Pancreas (tissue), 10 donors: ENCODE measurements around the gene CD44. TPM values are rescaled to one million over a fixed set of nuclear protein-coding genes. Genes with fewer than 3 reads are reported as not detected.
A peak's percentile ranks its signal among the peaks of the same experiment; 100 is the strongest.

Source experiments
- ATAC-seq, 4 donors: fragments of 200-7000 bp; cut with Tn5 transposase; one replicate each; pipeline versions ENCODE4 v1.8.0 to v1.9.1; 2020; ENCODE audit warnings: mild to moderate bottlenecking in 4 of 4, moderate library complexity in 4 of 4
- DNase-seq, 6 donors: peaks; one replicate each; pipeline ENCODE4 v3.0.0-alpha.2; 2020
- FAIRE-seq: peaks from 2 replicates; lab custom pipeline; 2012; peaks lifted over from hg19 to GRCh38; lab: Jason Lieb, UNC
- H3K27ac ChIP-seq, 4 donors: fragments of 200-600 bp; sonication (generic); 1 replicate in 3 of 4; 2 replicates in 1 of 4; pipeline versions ENCODE4 v1.5.0 to v1.8.0; 2020
- H3K27me3 ChIP-seq, 4 donors: fragments of 200-600 bp; one replicate each; pipeline ENCODE4 v1.8.0; 2021
- H3K36me3 ChIP-seq, 3 donors: fragments of 200-600 bp; sonication (generic) in 1 of 3; one replicate each; pipeline versions ENCODE4 v1.5.0 to v1.8.0; 2020 to 2021
- H3K4me1 ChIP-seq, 3 donors: fragments of 200-600 bp; one replicate each; pipeline ENCODE4 v1.8.0; 2021
- H3K4me3 ChIP-seq, 4 donors: fragments of 200-600 bp; sonication (generic) in 2 of 4; one replicate each; pipeline versions ENCODE4 v1.5.0 to v1.8.0; 2020 to 2021
- H3K9me3 ChIP-seq, 4 donors: fragments of 200-600 bp; one replicate each; pipeline ENCODE4 v1.8.0; 2021
- WGBS, 2 donors: extraction: QIAGEN DNeasy Blood & Tissue Kit; methylation state at CpG; one replicate each; pipeline ENCODE4 v1.1.7; 2013; 5-methylcytosine and 5-hydroxymethylcytosine counted together
- intact Hi-C, 3 donors: fragments of 100-400 bp; cut with DNase I; formaldehyde crosslinking; loops; one replicate each; pipeline versions ENCODE4 v1.11.1 to v1.14.2; 2022
- polyA plus RNA-seq, 2 donors: library from polyadenylated mRNA; stranded (reverse); fragments of 200-250 nt; gene quantifications; one replicate each; pipeline ENCODE4 v1.2.3, GENCODE V29; 2013
- total RNA-seq, 6 donors: library from RNA; stranded (reverse); fragmentation: NEBNext Ultra II Directional in 4 of 6; extraction: Animal tissue kit (Norgen Biotek cat#: 25700) in 4 of 6; gene quantifications; one replicate each; pipeline versions ENCODE4 v1.2.1 to v1.2.4, GENCODE V29; 2021 to 2023
- TF ChIP-seq, protein P1 (sequence below), 4 donors: fragments of 200-600 bp; sonication (generic) in 3 of 4; IDR thresholded peaks; one replicate each; pipeline versions ENCODE4 v1.5.0 to v1.8.0; 2021; ENCODE audit warnings: antibody characterized with exemption in 4 of 4
- donor health status: healthy with polysubstance abuse.
- donor health status: DM: no; HTN: no; CAD: no; lungs with moderate emphysema.
- donor health status: DM: no; HTN: no; CAD: no.
- donor health status: control.
- donor health status: control.
- donor health status: Bipolar disorder and iron deficiency.
- donor health status: DM: yes; HTN: yes; CAD: no.
- donor health status: DM: no; HTN: no; CAD: no.
- donor health status: DM: no; HTN: no; CAD: no.
- donor health status: DM: yes; HTN: yes; CAD: no.

The CD44 gene
- total and polyA plus RNA-seq, 8 donors = 133 to 677 (median 375) TPM

GRCh38 chr11:35145271-35145670, 6.3 kb downstream of the CD44 start:
- ATAC-seq = peak in 1 of 4 donors; percentile 41
- H3K27ac ChIP-seq = no peak overlapping the region
- peaks cover 9 to 40% (median 17%) of the 10 kb centered on the region in 3 donors for H3K4me1 ChIP-seq
- peak in 3 of 6 donors; percentile 35 to 70 (median 45) for DNase-seq
- FAIRE-seq = no peak
- intact Hi-C loops = loop anchor here in 1 of 3 donors (10.0 kb wide), 1 partner anchor 140 kb away; no protein-coding TSS in a partner anchor
- WGBS, 2 donors = 71 to 81% methylated on average over 2 of the region's 2 CpGs
- no peaks in the 10 kb centered on the region for H3K27me3 ChIP-seq
- TF ChIP-seq, protein P1, sequence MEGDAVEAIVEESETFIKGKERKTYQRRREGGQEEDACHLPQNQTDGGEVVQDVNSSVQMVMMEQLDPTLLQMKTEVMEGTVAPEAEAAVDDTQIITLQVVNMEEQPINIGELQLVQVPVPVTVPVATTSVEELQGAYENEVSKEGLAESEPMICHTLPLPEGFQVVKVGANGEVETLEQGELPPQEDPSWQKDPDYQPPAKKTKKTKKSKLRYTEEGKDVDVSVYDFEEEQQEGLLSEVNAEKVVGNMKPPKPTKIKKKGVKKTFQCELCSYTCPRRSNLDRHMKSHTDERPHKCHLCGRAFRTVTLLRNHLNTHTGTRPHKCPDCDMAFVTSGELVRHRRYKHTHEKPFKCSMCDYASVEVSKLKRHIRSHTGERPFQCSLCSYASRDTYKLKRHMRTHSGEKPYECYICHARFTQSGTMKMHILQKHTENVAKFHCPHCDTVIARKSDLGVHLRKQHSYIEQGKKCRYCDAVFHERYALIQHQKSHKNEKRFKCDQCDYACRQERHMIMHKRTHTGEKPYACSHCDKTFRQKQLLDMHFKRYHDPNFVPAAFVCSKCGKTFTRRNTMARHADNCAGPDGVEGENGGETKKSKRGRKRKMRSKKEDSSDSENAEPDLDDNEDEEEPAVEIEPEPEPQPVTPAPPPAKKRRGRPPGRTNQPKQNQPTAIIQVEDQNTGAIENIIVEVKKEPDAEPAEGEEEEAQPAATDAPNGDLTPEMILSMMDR (IDR thresholded peaks at IDR 0.05) = no peak
- H3K9me3 ChIP-seq = no peaks in the 10 kb centered on the region
- no peak overlapping the region for H3K4me3 ChIP-seq
- H3K36me3 ChIP-seq = no peaks in the 10 kb centered on the region

DNA sequence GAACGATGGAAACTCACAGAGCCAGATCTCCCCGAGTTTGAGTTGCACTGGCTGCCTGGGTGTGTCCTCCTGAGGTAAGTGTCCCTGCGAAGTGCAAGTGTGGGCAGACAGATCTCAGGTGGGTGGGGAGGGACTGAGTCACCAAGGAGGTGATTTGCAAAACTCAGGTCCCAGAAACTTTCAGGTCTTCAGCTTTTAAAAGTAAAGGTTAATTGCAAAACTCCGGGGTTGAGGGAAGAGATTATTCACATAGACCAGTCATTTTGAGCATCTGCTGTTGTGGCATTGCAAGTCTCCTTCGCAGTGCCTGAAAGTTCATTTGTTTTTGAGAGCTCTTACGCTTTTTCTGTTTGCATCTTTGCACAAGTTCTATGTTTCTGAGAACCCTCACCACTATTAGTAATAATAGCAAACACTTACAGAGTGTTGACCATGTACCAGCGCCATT, 7.1 kb downstream of the CD44 start:
- Histone ChIP-seq H3K36me3 (no peaks in the 10 kb centered on the region), H3K9me3 (no peaks in the 10 kb centered on the region), H3K4me3 (no peak overlapping the region), H3K4me1 (peaks cover 9 to 42% (median 17%) of the 10 kb centered on the region in 3 donors), H3K27ac (no peak overlapping the region), H3K27me3 (no peaks in the 10 kb centered on the region)
- DNase-seq (no peak), ATAC-seq (no peak), FAIRE-seq (no peak)
- TF ChIP-seq, protein P1 (IDR thresholded peaks at IDR 0.05) = no peak
- intact Hi-C loops = loop anchor here in 1 of 3 donors (10.0 kb wide), 1 partner anchor 141 kb away; no protein-coding TSS in a partner anchor
- WGBS, 2 donors = 81 to 84% methylated on average over 7 of the region's 7 CpGs

GRCh38 chr11:35146711-35147110, 7.7 kb downstream of the CD44 start:
- FAIRE-seq (no peak), ATAC-seq (no peak), DNase-seq (no peak)
- H3K27ac ChIP-seq = no peak overlapping the region
- intact Hi-C loops = loop anchor here in 1 of 3 donors (10.0 kb wide), 1 partner anchor 142 kb away; no protein-coding TSS in a partner anchor
- no peaks in the 10 kb centered on the region for H3K36me3 ChIP-seq
- peaks cover 9 to 45% (median 23%) of the 10 kb centered on the region in 3 donors for H3K4me1 ChIP-seq
- no peak overlapping the region for H3K4me3 ChIP-seq
- TF ChIP-seq, protein P1 (IDR thresholded peaks at IDR 0.05) = no peak
- H3K9me3 ChIP-seq = no peaks in the 10 kb centered on the region
- no peaks in the 10 kb centered on the region for H3K27me3 ChIP-seq
- WGBS, 2 donors = 92 to 96% methylated on average over 2 of the region's 2 CpGs

GRCh38 chr11:35147235-35147634, 8.3 kb downstream of the CD44 start:
- TF ChIP-seq, protein P1 (IDR thresholded peaks at IDR 0.05) = no peak
- ATAC-seq (no peak), DNase-seq (no peak), FAIRE-seq (no peak)
- H3K4me1 ChIP-seq = peaks cover 9 to 50% (median 28%) of the 10 kb centered on the region in 3 donors
- no peaks in the 10 kb centered on the region for H3K27me3 ChIP-seq
- H3K9me3 ChIP-seq = no peaks in the 10 kb centered on the region
- no peak overlapping the region for H3K27ac ChIP-seq
- intact Hi-C loops = loop anchor here in 1 of 3 donors (10.0 kb wide), 1 partner anchor 142 kb away; no protein-coding TSS in a partner anchor
- WGBS, 2 donors = 17 to 20% methylated on average over 1 of the region's 1 CpG
- H3K36me3 ChIP-seq = no peaks in the 10 kb centered on the region
- no peak overlapping the region for H3K4me3 ChIP-seq
